ENCODE measurements around the gene CEP164.
A peak's percentile ranks its signal among the peaks of the same experiment; 100 is the strongest.
"Not testable (repeated sequence)": the region's sequence is repeated elsewhere in the genome, so short reads cannot be mapped to it uniquely, and the experiment has no call there.

The CEP164 gene

GRCh38 chr11:117443266-117444186 lies 115.9 kb downstream of the CEP164 start:
- peak; percentile 65 for DNase-seq

GRCh38 chr11:117444256-117444655 lies 116.6 kb downstream of the CEP164 start:
- no peak for DNase-seq

- DNase-seq, result no peak
Observed at GRCh38 chr11:117444711-117445658, 117.3 kb downstream of the CEP164 start.

GRCh38 chr11:117449111-117449693 lies 121.5 kb downstream of the CEP164 start:
- no peak for DNase-seq

- no peak for DNase-seq
Observed at GRCh38 chr11:117453886-117454563, 126.4 kb downstream of the CEP164 start.

GRCh38 chr11:117454564-117454917 lies 126.9 kb downstream of the CEP164 start:
- DNase-seq, result no peak

- DNase-seq, result no peak
Observed at GRCh38 chr11:117456027-117456720, 128.5 kb downstream of the CEP164 start.

GRCh38 chr11:117456721-117457029 lies 129.0 kb downstream of the CEP164 start:
- DNase-seq, result not testable (repeated sequence)

GRCh38 chr11:117457031-117457785 lies 129.6 kb downstream of the CEP164 start:
- peak; percentile 90 for DNase-seq

- DNase-seq, result no peak
Observed at GRCh38 chr11:117457835-117458234, 130.2 kb downstream of the CEP164 start.

- no peak for DNase-seq
Observed at GRCh38 chr11:117458275-117459122, 130.8 kb downstream of the CEP164 start.

GRCh38 chr11:117459123-117459978 lies 131.7 kb downstream of the CEP164 start:
- DNase-seq, result no peak

- DNase-seq, result no peak
Observed at GRCh38 chr11:117459979-117460300, 132.3 kb downstream of the CEP164 start.

GRCh38 chr11:117461396-117462182 lies 133.9 kb downstream of the CEP164 start:
- DNase-seq, result no peak

- DNase-seq, result no peak
Observed at GRCh38 chr11:117462183-117462863, 134.7 kb downstream of the CEP164 start.

GRCh38 chr11:117462864-117463247 lies 135.2 kb downstream of the CEP164 start:
- no peak for DNase-seq

All from NCI-H526 treated with DMSO at 0.1 percent for 48 hours (cell line).